GM18519 (cell line): ENCODE measurements around the gene ATXN7L1.
"Not testable (repeated sequence)": the region's sequence is repeated elsewhere in the genome, so short reads cannot be mapped to it uniquely, and the experiment has no call there.

Source experiments
- ATAC-seq: cut with Tn5 transposase; IDR thresholded peaks from one replicate; pipeline ENCODE4 v1.9.1; 2021; ENCODE audit warnings: mild to moderate bottlenecking, moderate library complexity; ENCODE audit not compliant: unreplicated experiment, low FRiP score

ATXN7L1 gene

DNA sequence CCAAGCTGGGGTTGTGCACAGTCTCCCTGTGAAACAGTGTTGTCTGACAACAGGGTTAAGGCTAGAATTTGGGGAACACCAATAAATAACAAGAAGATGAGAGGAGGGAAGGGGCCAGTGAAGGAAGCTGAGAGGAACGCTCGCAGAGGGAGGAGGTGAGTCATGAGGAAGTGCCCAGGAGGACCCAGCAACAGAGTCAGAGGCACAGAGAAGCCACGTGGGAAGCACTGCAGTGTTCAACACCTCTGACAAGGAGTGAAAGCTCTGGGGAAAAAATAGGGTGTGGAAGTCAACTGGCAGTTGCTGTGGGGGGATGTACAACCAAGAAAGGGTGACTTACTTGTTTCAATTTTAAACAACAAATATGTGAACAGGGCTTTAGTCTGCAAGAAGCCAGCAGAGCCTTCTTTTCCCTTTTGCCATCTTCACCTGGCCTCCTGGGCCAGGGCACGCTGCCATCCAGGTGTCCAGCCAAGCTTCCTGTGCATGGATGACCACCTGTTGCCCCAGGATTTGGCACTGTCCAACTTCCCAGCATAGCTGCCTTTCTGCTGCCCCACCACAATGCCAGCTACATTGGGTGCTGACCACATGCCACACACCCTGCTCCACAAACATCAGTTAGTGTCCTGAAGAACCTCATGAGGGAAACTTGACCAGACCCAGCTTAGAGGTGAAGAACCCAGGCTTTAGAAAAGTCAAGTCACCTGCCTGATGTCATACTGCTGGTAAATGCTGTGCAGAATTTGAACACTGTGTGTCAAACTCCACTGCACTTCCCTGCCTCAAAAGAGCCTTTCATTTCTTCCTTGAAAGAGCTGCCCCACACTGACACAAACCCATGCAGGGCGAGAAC is 69.6 kb downstream of the ATXN7L1 start:
- no peak for ATAC-seq

DNA sequence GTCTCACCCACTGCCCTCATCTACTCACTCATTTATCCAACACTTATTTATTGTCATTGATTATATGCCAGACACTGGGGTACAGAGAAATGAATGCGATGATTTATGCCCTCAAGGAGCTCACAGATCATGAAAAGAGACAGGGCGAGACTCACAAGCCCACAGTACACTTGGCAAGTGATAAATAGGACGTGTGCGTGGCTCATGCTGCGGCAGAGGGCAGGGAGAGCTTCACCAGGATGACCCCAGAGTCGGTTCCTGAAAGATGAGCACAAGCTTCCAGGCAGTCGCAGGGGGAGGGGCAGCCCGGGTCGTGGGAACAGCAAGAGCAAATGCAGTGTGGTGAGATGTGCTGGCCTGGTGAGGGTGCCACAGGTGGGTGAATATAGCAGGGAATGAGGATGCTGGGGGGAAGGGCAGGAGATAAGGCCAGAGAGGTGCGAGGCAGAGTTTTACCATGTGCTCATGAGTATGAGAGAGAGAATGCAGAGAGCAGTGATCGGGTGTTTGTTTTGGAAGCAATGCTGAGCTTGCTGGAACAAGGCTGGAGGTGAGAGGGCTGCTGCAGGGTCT is 70.9 kb downstream of the ATXN7L1 start:
- no peak for ATAC-seq

DNA sequence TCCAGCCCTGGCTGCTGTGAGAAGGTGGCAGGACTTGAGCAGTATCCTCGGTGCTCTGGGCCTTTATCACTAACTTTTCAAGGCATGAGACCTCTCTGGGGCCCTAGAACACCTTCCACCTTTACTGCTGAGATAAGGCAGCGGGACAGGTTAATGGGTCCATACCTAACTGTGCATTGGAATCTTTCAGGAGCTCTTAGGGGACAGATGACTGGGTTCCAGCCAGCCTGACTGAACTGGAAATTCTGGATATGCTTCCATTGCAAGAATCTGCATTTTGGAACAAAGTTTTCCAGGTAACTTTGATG is 73.0 kb downstream of the ATXN7L1 start:
- ATAC-seq = no peak

DNA sequence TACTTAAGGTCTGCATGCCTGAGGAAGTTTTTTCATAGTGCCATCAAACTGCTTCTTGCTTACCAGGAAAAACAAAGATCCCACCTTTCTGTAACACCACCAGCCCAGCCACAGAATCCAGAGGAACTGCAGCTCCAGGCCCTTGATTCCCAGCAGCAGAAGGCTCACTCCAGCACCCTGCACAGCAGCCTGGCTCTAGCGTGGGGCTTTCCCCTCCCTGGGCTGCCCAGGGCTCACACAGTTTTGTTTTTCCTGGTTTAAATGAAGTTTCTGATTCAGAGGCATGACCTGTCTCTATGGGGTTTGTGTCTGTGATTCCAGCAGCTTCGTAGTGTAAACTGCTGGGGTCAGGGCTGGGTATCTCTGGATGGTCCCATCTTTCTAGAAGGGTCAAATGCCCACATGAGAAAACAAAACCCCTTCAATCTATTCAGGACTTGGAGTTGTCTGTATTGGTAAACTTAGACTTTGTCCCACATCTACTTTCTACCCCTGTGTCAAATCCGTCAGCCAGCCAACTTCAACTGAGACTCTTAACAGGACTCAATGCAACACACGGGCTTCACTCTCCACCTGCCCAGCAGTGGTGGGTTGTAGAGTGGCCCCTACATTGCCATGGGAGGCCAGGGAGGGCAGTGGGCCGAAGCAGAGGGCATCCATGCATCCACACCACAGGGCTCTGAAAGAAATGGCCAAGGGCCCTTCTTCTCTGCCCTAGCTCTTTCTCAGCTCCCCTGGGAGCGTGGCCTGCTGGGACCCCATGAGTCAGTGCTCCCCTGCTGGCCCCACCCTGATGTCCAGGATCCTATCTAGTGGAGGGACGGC is 73.6 kb downstream of the ATXN7L1 start:
- ATAC-seq = no peak

DNA sequence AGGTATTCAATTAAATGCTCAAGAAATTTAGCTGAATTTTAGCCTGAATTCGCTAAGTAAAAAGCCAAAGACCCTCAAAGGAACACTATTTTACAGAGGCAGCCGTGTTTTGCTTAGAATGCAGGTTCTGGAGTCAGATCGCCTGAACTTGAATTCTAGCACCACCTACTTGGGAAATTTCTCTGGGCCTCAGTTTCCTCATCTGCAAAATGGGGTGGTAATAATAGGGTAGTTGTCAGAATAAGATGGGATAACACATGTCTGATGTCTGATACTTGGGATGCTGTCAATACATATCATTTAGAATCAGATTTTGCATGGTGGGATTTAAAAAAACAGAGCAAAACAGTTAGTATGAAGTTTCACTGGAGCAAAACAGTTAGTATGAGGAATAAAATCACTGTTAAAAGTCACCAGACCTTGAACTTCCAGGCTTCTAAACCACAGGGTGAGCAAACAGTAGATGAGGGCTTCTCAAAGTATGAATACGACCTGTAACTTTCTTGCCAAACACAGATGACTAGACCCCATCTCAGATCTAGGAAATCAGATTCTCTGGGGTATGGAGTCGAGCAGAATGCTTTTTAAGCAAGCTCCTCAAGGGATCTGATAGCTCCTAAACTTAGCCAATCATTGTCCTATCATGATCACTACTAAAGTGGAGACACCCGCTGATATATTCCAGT is 75.4 kb downstream of the ATXN7L1 start:
- no peak for ATAC-seq

DNA sequence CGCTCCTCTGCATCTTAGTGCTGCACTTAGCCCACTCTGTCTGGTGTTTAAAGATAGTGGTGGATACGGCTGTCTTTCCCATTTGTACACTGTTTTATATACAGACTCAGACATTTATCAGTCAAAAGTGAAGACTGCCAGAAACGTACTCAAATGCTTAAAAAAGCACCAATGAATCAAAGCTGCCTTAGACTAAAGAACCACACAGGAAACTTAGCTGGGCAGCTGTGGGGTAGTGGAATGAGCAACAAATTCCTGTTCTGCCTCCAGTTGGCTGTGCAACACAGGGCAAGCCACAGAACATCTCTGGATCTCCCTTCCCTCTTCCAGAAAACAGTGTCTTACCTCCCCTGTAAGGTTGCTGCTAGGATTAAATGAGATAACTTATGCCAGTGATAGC is 76.0 kb downstream of the ATXN7L1 start:
- ATAC-seq = peak; percentile 63

DNA sequence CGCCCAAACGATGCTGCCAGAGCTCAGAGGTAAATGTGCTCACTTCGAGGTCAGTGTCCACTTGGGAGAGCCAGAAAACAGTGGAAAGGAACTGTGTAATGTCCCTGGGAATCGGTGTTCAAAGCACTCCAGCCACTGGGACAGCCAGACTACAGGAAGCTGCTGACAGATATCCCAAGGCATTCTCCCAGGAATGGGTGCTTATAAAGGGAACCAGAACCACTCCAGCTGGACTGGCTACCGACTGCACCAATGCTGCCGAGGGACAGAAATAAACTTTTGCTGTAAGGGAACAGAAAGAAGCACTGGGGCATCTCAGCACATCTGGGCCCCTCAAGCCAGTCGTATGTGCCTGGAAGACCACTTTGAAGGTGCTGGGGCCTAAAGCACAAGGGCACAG is 76.7 kb downstream of the ATXN7L1 start:
- ATAC-seq = no peak

DNA sequence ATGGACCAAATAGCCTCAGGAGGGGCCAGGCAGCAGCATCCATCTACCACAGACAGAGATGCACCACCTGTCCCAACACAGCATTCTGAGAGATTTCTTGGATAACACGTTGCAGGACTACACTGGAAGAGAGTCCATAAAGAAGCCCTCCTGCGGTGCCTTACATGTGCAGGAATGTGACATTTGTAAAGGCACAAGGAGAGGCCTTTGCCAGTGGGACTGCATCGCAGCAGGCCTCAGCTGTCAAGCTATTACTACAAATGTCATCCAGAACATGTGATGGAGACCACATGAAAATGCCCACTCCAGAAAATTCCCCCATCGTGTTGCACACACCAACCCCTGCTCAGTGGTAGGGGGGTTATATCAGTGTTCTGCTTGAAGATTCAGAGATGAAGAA is 77.4 kb downstream of the ATXN7L1 start:
- ATAC-seq = no peak

DNA sequence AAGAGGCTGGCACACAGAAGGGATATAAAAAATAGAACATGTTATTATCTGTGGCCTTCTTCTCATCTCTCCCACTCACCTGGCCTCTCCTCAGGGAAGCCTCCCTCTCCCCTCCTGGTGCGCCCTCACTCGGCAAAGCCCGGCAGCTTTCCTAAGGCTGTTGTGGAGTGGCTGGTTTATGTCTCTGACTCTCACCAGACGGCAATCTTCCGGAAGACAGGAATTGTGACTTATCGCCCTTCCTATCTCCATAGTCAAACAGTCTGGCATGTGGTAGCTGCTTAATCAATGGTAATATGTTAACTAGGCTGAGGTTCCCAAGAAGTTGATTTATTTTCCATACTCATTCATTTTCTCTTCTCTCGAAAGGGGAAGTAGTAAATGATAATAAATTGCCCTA is 78.7 kb downstream of the ATXN7L1 start:
- no peak for ATAC-seq

DNA sequence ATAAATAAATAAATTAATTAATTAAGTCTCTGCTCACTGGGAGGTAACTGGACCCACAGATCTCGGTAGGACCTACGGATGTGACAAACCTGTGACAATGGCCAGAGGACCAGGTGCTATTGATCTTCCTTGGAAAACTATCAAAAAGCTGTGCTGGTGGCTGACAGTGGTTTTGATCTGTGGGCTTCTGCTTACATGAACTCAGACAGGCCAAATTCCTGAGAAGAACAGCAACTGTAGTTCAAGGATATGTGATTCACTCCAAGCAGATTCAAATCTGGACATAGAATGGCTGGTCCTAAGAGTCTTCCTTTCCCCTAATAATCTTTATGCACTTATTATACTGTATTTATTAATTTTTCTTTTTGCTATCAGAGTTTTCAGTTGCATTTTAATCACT is 80.0 kb downstream of the ATXN7L1 start:
- no peak for ATAC-seq

DNA sequence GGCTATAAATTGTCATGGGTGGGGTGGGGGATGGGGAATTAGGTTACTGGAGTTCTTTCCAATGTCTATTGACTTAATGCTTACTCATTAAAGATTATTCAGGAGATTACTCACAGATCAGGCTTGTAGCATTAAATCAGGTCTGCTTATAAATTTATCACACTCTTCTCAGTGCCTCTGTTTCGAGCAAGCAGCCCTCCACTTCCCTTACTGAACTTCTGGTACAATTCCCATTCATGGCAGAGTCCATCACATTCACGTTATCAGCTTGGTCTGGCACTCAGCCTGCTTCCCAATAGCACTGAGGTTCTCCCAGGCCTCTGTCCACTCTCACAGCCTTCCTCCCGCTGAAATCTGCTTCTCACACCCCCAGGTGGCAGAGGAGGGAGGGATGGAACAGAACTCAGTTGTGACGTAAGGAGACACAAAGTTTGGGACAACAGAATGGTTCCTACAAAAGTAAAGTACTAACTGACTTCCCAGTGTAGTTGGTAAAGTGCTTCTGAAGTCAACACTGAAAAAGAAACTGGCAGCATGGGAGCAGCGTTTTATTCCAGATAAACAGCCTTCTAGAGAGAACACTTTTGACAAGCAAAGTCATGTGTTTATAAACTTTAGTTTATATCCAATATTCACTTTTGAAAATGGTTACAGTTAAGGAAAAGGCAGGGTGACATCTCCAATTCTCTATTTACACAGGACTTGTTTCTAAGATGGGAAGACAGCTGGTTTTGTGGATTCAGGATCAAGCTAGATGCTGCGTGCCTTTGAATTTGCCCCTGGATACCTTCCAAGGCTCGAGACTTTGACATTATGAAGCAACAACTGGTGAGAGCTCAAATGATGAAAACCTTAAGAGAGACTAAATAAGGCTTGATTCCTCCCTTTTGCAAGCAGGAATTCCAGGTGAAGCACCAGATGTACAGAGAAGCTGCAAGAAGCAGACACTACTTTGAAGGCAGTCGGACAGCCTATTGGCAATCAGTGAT is 81.4 kb downstream of the ATXN7L1 start:
- ATAC-seq = no peak

DNA sequence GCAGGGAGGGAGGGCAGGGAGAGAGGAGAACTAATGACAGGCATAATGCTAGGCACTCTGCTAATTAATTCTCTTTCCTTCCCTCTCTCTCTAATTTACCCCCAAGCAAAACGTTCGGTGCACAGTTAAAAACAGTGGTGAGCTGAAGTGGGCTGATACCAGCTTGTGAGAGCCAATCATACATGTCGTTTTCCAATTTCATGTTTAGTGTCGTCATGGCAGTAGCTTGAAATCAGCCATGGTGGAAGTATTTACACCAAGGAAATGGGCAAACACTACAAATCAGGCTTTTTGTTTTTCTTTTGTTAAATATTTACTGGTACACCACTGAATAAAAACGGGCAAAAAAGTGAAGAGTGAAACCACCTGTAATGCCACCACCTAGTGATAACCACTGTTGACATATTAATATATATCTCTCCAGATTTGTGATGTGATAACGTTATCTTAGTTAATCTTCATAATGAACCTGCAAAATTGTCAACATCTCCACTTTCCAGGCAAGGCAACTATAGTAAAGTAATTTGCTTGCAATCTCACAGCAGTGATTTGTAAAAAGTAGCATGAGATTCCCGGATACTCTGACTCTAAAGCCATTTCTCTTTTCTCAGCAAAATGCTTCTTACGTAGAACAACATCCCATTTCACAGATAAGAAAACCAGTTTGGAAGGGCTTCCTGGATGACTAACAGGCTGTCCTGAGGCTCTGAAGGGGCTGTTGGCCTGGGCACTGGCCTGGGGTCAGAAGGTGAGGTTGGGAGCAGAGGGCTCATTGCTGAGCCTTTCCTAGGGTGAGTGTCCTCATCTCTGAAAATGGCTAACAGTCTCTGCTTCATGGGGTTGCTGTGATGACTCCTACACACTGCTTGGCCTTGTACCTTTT is 83.7 kb downstream of the ATXN7L1 start:
- no peak for ATAC-seq

DNA sequence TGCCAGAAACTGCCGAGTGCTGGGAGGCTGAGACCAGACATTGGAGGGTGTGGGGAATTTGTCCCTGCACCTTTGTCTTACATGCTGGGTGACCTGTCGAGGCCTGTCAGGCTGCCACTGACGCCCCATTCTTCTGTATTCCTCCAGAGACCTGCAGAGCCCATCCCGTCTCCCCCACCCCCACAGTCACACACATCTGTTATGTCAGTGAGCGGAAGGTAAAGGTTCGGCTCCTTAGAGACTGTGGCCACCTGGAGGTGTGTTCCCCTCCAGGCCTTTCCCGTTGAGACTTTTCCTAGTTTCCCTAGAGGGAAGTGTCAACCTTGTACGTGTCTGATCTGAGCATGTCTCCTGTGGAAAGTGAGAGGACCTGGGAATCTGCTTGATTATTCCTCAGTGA is 84.5 kb downstream of the ATXN7L1 start:
- no peak for ATAC-seq

DNA sequence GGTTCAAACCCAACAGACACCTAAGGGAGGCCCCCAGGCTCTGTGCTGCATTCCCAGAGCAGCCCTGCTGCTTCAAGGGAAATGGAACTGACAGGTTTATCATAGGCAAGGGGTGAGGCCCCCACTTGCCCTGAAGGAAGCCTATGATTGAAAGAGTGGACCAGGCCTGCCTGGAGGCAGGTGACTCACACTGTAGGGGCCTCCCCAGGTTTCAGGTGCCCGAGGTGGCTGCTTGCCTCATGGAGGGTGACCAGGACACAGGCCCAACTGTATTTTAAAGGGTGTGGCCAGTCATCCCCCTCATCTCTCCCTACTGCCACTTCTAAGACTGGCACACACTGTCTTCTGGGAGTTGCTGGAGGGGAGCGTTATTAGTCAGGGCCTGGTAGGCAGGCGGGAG is 85.4 kb downstream of the ATXN7L1 start:
- no peak for ATAC-seq

DNA sequence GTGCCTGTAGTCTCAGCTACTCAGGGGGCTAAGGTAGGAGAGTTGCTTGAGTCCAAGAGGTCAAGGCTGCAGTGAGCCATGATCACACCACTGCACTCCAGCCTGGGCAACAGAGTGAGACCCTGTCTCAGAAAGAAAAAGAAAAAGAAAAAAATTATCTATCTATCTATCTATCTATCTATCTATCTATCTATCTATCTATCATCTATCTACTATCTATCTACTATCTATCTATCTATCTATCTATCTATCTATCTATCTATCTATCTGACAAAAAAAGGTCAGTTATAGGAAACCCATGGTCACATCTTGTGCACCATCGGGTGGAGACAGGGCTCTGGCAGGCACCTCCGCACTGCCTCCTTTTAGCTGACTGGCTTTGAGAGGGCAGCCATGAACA is 85.9 kb downstream of the ATXN7L1 start:
- ATAC-seq = not testable (repeated sequence)

DNA sequence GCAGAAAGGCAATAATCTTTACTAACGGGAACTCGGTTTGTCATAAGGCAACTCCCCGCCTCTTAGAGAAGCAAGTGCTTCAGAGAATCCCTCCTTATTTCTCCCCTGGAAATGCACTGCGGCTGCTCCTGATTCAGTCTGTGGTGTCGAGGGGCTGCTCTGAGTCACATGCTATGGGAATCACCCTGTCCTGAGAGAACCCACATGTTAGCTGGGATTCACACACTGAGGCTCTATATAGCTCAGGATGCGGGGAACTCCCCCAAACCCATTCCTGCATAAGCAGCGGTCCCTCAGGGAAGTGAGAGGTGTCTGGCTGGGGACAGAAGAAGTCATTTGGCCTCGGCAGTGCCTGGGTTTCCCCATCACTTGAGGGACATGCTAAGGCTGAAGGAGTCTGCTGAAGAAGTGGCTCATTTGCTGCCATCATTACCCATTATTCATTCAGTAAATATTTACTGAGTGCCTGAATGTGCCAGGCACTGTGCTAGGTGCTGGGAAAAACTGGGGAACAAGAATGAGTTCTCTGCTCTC is 87.5 kb downstream of the ATXN7L1 start:
- no peak for ATAC-seq

DNA sequence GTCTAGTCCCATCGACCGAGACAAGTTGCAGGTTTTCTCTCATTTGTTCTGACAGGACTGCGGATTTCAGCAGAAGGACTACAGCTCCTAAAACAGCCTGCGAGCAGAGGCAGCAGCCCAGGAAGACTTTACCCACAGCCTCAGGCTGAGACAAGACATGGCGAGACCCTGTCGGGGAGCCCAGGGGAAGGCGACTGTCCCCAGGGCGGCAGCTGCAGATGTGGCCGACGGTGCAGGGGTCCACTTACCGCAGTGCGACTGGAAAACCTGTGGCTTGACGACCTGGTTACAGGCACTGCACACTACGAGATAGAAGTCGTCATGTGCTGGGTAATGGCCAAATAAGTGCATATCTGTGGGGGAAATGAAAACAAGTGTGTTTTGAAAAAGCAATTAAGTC is 88.0 kb downstream of the ATXN7L1 start:
- no peak for ATAC-seq

DNA sequence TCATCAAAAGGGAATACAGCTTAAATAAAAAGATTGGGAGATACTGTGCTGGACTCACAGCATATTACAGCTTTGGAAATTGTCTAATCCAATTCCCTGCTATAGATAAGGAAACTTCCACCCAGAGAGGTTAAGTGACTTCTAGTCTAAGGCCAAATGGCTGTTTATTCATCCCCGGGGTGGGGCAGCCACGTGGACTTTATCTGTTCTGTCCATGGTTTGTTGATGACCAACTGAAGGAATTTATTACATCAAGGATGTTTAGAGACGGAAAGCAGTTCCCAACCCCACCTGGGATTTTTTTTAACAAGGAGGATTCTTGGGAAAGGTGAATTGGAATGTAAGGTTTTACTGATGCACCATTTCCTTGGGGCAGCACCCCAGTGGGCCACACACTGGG is 88.6 kb downstream of the ATXN7L1 start:
- ATAC-seq = no peak
